Epithelial cell of esophagus (primary cell): ENCODE data around the gene ZNF181.

ENCODE experiments used
- DNase-seq: peaks from one replicate; pipeline ENCODE4 v3.0.0; 2010; ENCODE audit warnings: low read depth
- H3K4me3 ChIP-seq: 2 replicates; pipeline ENCODE4 v1.5.1; 2011; ENCODE audit warnings: mild to moderate bottlenecking, low read length, control low read depth
- TF ChIP-seq, protein P1 (sequence below): IDR thresholded peaks from 2 replicates; pipeline ENCODE4 v1.5.1; 2011; ENCODE audit warnings: low read depth, mild to moderate bottlenecking, low read length, control low read depth, inconsistent platforms; ENCODE audit not compliant: insufficient read depth; ENCODE audit errors: missing control alignments

The ZNF181 gene

DNA sequence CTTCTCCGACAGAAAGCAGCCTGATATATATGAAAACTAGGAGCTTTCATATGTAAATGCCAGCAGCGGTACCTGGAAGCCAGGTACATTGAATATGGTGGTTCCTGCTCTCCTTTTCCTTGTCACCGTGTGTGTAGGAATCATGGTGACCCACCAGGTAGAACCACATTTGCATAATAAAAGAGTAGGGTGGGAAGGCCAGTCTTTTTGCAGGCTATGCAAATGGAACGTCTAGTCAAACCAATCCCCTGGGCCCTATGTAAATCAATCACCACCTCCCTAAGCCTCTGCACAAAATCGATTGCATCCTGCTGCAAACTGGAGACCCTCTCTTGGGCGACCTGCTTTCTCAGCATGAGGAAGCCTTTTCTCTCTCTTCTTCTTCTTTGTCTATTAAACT is 22.2 kb upstream of the ZNF181 start:
- H3K4me3 ChIP-seq, result no peak overlapping the region
- TF ChIP-seq, protein P1, sequence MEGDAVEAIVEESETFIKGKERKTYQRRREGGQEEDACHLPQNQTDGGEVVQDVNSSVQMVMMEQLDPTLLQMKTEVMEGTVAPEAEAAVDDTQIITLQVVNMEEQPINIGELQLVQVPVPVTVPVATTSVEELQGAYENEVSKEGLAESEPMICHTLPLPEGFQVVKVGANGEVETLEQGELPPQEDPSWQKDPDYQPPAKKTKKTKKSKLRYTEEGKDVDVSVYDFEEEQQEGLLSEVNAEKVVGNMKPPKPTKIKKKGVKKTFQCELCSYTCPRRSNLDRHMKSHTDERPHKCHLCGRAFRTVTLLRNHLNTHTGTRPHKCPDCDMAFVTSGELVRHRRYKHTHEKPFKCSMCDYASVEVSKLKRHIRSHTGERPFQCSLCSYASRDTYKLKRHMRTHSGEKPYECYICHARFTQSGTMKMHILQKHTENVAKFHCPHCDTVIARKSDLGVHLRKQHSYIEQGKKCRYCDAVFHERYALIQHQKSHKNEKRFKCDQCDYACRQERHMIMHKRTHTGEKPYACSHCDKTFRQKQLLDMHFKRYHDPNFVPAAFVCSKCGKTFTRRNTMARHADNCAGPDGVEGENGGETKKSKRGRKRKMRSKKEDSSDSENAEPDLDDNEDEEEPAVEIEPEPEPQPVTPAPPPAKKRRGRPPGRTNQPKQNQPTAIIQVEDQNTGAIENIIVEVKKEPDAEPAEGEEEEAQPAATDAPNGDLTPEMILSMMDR, result no peak
- no peak for DNase-seq

DNA sequence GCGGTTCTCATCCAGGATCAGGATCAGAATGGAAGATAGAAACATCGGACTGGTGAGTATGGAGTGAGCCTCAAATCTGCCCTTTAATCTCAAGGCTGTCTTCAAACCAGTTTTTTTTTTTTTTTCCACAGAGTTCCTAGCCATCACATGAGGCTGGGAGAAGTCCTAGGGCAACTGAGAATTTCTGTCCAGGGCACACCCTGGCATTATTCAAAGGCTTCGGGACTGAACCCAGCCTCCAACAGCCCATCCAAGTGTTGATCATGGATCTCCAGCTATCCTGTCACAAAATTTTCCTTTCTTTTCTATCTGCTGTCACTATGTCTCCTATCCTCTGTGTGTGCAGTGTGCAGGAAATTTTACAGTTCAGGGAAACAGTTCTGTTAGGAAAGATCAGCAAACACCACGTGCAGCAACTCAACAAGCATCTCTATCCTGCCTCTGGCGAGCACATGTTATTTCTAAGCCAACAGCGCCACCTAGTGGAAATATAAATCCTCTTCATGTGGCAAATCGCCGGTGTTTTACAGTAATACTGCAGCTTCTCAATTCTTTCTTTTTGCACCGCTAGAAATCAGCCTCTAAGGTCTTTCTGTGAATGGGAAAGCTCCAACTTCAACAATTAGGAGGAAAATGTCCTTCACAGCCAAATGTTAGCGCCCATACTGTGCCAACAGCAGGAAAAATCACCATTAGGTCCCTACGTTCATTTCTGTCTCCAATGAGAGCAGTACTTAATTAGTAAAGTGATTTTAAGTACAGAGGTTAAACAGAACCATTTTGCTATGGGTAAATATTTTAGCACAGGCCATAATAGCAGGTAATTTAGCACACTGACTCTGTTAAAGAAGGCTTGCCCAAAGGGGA is 21.4 kb upstream of the ZNF181 start:
- DNase-seq, result peak; percentile 84
- no peak overlapping the region for H3K4me3 ChIP-seq
- TF ChIP-seq, protein P1, result peak; percentile 58

DNA sequence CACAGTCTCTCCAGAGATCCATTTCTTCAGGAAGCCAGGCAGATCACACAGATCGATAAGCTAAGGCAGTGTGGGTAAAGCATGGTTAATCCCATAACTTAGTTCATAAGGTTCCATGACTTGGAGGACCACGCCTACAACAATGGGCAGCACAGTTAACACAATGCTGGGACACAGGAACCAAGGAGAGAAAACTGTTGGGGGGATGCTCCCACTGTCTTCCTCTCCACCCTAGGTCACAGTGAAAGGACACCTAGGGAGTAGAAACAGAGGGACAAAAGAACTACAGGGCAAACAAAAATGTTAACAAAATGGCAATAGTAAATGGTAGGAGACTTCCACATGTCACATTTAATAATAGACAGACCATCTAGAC is 20.8 kb upstream of the ZNF181 start:
- DNase-seq, result no peak
- TF ChIP-seq, protein P1, result no peak

DNA sequence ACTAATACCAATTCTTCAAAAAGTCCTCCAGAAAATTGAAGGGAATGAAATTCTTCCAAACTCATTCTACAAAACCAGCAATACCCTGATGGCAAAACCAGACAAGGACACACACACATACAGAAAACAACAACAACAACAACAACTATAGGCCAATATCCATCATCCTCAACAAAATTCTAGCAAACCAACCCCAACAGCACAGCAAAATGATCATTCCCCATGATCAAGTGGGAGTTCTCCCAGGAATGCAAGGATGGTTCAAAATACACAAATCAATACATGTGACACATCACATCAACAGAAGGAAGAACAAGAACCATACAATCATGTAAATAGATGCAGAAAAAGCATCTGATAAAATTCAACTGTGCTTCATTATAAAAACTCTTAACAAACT is 18.7 kb upstream of the ZNF181 start:
- TF ChIP-seq, protein P1, result no peak
- no peak for DNase-seq
- no peak overlapping the region for H3K4me3 ChIP-seq

More for the DNA sequence above, 20.8 kb upstream of the ZNF181 start:
- H3K4me3 ChIP-seq, result no peak overlapping the region

DNA sequence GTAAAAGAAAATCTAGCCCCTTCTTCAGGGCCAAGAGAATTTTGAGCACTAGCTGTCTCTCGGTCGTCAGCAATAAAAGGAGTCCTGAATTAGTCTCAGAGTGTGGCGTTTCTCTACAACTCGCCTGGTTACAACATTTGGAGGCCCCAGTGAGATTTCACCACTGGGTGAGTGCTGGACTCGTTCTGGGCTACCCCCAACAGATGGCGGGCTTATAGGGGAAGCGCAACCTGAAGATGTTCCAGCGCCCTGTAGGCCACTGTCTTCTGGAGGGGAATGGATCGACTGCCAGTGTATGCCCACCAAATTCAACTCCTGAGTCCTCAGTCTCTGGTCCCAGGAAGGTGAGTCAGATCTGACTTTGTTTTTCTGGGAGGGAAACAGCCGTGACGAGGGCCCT is 11.7 kb upstream of the ZNF181 start:
- no peak overlapping the region for H3K4me3 ChIP-seq
- DNase-seq, result no peak
- TF ChIP-seq, protein P1, result no peak

DNA sequence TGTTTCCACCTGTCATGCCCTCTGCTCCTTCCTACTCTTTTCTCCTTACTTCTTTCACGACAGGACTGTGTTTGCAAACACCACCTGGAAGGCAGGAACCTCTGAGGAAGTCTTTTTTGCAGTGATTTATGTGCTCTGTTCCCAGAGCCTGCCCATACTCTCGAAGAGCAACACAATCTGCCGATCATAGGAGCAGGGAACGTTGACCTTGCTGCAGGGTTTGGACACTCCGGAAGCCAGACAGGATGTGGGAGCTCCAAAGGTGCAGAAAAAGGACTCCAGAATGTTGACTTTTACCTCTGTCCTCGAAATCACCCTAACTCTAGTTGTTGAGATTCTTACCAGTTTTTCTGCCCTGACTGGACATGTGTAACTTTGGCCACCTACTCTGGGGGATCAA is 8.6 kb upstream of the ZNF181 start:
- no peak for DNase-seq
- no peak overlapping the region for H3K4me3 ChIP-seq
- TF ChIP-seq, protein P1, result no peak

DNA sequence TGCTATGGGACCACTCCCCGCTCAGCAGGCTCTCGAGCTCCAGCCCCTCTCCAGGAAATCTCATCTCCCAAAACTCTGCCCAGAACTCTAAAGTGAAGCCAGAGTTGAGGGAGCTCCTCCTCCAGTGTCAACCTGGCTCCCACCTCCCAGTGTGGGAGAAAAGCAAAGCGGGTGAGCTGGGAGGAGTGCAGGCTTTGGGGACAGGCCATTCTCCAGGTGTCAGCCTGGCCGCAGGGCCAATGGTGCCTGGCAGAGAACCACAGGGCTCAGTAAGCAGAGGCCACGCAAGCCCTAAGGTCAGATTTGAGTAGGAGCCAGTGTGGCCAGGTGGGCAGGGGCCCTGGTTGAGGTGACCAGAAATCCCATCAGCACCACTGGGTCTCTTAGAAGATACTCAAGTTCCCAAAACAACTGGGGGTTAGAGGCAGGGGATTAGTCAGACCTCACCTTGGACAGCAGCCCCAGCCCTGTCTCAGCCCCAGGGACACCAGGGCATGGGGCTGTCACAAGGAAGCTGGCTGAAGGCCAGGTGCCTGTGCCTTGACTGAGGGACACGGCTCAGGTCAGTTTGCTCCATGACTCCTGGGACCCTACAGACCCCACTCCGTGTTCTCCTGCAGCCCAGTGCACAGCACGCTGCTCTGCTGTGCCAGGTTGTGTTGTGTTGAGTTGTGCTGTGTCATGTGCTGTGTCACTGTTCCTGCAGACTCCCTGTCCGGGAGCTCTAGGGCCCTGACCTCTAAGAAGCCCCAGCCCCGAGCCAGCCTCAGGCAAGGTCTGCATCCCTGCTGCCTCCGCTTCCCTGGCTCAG is 2.8 kb upstream of the ZNF181 start:
- TF ChIP-seq, protein P1, result no peak
- no peak for DNase-seq
- no peak overlapping the region for H3K4me3 ChIP-seq
